Ishikawa (cell line): ENCODE measurements around the gene GUCY1B1.
A peak's percentile ranks its signal among the peaks of the same experiment; 100 is the strongest.

Source experiments
- EGR1 ChIP-seq: IDR thresholded peaks from 2 replicates; pipeline ENCODE4 v1.6.1; 2012
- NFIC ChIP-seq: IDR thresholded peaks from 2 replicates; pipeline ENCODE4 v1.6.1; 2012
- RAD21 ChIP-seq: IDR thresholded peaks from 2 replicates; pipeline ENCODE4 v1.6.1; 2012; ENCODE audit warnings: low read depth

DNA sequence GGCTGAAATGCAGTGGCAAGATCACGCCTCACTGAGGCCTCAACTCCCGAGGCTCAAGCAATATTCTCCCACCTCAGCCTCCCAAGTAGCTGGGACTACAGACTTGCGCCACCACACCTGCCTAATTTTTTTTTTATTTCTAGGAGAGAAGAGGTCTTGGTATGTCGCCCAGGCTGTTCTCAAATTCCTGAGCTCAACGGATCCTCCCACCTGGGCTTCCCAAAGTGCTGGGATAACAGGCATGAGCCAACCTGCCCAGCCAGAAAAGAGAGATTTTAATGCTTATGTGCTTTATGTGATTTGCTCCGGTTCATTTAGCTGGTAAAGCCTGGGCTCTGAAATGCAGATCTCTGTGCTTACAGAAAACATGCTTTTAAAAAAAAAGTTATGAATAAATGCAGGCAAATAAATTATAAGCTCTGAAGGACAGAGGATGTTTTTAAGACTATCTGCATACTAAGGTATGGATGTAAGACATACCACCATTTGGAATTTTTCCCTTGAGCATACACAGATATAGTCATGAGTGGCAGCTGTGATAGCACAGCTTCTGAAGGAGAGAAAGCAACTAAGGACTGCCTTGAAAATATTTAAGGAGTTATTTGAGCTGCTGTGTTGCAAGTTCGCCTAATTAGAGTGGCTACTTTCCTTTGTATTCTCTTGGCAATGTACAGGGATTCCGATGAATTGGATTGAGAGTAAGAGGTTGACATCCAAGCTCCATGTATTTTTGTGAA lies 13.8 kb downstream of the GUCY1B1 start:
- TF ChIP-seq RAD21 (no peak), EGR1 (no peak), NFIC (0 out of 2 replicates have a peak, but pooled peaks have one; percentile 1)
